Measurements from ENCODE around the gene LIMK1. TPM values are rescaled to one million over a fixed set of nuclear protein-coding genes. Genes with fewer than 3 reads are reported as not detected.

The LIMK1 gene
- total and polyA plus RNA-seq, 2 donors (not counting 3 experiments of a cell fraction or from before 2014, with no cell fraction given) = 52.9 to 54.5 TPM

DNA sequence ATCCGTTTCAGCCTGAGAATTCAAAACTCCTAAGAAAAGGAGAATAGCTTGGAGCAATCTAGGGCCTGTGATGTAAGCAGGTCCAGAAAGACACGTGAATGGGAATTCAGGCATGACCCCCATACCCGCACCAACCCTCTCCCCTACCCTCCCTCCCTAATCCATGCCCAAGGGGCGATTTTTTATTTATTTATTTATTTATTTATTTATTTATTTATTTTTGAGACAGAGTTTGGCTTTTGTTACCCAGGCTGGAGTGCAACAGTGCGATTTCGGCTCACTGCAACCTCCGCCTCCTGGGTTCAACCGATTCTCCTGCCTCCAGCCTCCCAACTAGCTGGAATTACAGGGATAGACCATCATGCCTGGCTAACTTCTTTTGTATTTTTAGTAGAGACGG lies 74.0 kb downstream of the LIMK1 start:
- ChIA-PET CTCF (interaction anchor here (0.6 kb wide), 1 partner anchor 184 kb away, joined by 3 read pairs; no protein-coding TSS in a partner anchor), POLR2A (interaction anchor here (0.6 kb wide), 1 partner anchor 299 kb away, joined by 3 read pairs; no protein-coding TSS in a partner anchor)
- Histone ChIP-seq H3K36me3 (ENCODE audit: control insufficient read depth in 2 of 2, extremely low read depth in 1 of 2, insufficient read depth in 2 of 2, low read length in 2 of 2) (no peaks in the 10 kb centered on the region), H3K79me2 (ENCODE audit: control insufficient read depth, insufficient read depth, low read length) (no peaks in the 10 kb centered on the region), H4K20me1 (replicated peaks; ENCODE audit: control insufficient read depth, extremely low read depth, insufficient read depth, low read length) (no peaks in the 10 kb centered on the region), H3K9ac (replicated peaks; ENCODE audit: extremely low read depth, insufficient read depth, low read length) (no peak overlapping the region), H3K27me3 (ENCODE audit: control insufficient read depth in 2 of 2, insufficient read depth in 2 of 2, low read length in 2 of 2) (no peaks in the 10 kb centered on the region), H3K4me2 (ENCODE audit: insufficient read depth, low read length) (no peak overlapping the region), H3K4me3 (replicated peaks in 1 of 3; ENCODE audit: insufficient read depth in 1 of 3, low read depth in 1 of 3, low read length in 3 of 3) (no peak overlapping the region), H3K27ac (ENCODE audit: insufficient read depth, low read depth, low read length) (no peak overlapping the region), H2AFZ (ENCODE audit: low read depth, low read length) (no peak overlapping the region), H3K4me1 (ENCODE audit: control insufficient read depth, extremely low read depth, insufficient read depth, low read length) (no peaks in the 10 kb centered on the region), H3K9me3 (replicated peaks; ENCODE audit: control insufficient read depth, insufficient read depth, low read length) (no peaks in the 10 kb centered on the region), H3K9me1 (replicated peaks; ENCODE audit: control insufficient read depth, extremely low read depth, insufficient read depth, low read length) (no peaks in the 10 kb centered on the region)
- BruUV-seq (replicated peaks) = no TSS peak
- no peak for DNase-seq (ENCODE audit: low read depth, low spot score)
- intact Hi-C loops (cut with micrococcal nuclease) (no loop called here), dilution Hi-C loops (cut with MboI; ENCODE audit: extremely low pct_ligation_motif_present, low sequenced_read_pairs) (no loop called here)
- no peak for FAIRE-seq
- TF ChIP-seq, protein P1, sequence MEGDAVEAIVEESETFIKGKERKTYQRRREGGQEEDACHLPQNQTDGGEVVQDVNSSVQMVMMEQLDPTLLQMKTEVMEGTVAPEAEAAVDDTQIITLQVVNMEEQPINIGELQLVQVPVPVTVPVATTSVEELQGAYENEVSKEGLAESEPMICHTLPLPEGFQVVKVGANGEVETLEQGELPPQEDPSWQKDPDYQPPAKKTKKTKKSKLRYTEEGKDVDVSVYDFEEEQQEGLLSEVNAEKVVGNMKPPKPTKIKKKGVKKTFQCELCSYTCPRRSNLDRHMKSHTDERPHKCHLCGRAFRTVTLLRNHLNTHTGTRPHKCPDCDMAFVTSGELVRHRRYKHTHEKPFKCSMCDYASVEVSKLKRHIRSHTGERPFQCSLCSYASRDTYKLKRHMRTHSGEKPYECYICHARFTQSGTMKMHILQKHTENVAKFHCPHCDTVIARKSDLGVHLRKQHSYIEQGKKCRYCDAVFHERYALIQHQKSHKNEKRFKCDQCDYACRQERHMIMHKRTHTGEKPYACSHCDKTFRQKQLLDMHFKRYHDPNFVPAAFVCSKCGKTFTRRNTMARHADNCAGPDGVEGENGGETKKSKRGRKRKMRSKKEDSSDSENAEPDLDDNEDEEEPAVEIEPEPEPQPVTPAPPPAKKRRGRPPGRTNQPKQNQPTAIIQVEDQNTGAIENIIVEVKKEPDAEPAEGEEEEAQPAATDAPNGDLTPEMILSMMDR (IDR thresholded peaks at IDR 0.05; ENCODE audit: extremely low read depth in 1 of 2, insufficient read depth in 1 of 2, low read depth in 1 of 2, low read length in 2 of 2) = no peak
- no peak for TF ChIP-seq EZH2 (IDR thresholded peaks at IDR 0.05; ENCODE audit: borderline replicate concordance, low read depth, low read length, severe bottlenecking)
- no peak for TF ChIP-seq FOS (IDR thresholded peaks at IDR 0.05; ENCODE audit: borderline replicate concordance, insufficient read depth, low read length)
- no peak for TF ChIP-seq POLR2A (IDR thresholded peaks at IDR 0.05; ENCODE audit: low read depth, low read length)
- TF ChIP-seq MYC (IDR thresholded peaks at IDR 0.05; ENCODE audit: low read depth, low read length) = no peak
- TF ChIP-seq GATA2 (IDR thresholded peaks at IDR 0.05; ENCODE audit: insufficient read depth, insufficient read length, low read depth, low read length) = no peak
- TF ChIP-seq, protein P2, sequence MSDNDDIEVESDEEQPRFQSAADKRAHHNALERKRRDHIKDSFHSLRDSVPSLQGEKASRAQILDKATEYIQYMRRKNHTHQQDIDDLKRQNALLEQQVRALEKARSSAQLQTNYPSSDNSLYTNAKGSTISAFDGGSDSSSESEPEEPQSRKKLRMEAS (IDR thresholded peaks at IDR 0.05; ENCODE audit: insufficient read depth, insufficient read length) = no peak
- no peak for TF ChIP-seq JUN (IDR thresholded peaks at IDR 0.05; ENCODE audit: borderline replicate concordance, insufficient read depth, insufficient read length, low read depth)
- TF ChIP-seq POLR2AphosphoS5 (IDR thresholded peaks at IDR 0.05; ENCODE audit: insufficient read depth, low read depth, low read length) = no peak
